LNCaP clone FGC (cell line): ENCODE results near the gene CSRP1.

ENCODE experiments used
- DNase-seq: peaks from one replicate; pipeline ENCODE4 v3.0.0-alpha.2; 2011; ENCODE audit warnings: low read depth
- H3K4me3 ChIP-seq: 2 replicates; pipeline ENCODE4 v1.5.1; 2011; ENCODE audit warnings: mild to moderate bottlenecking, low read depth, low read length, control low read depth
- TF ChIP-seq, protein P1 (sequence below): IDR thresholded peaks from 2 replicates; pipeline ENCODE4 v1.5.1; 2012; ENCODE audit warnings: mild to moderate bottlenecking; ENCODE audit not compliant: control insufficient read depth, insufficient read depth; ENCODE audit errors: extremely low read depth

The CSRP1 gene

DNA sequence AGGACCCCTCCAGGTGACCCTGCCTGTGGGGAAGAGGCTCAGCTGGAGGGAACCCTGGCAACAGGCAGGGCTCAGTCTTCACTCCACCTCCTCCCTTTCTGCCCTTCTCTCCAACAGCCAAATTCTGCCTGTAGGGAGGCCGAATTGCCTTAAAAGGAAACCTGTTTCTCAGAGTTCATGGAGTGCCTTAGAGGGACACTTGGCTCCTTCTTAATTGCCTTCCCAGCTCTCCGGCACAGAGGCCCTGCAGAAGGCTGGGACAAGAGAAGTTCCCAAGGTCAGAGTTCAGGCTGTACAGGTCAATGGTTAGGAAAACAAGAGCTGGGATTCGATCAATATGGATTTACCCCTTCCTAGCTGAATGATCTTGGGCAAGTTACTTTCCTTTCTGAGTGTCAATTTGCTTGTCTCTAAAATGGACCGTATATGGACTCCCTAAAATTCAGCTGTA, 6.2 kb downstream of the CSRP1 start:
- no peak overlapping the region for H3K4me3 ChIP-seq
- DNase-seq = no peak
- TF ChIP-seq, protein P1, sequence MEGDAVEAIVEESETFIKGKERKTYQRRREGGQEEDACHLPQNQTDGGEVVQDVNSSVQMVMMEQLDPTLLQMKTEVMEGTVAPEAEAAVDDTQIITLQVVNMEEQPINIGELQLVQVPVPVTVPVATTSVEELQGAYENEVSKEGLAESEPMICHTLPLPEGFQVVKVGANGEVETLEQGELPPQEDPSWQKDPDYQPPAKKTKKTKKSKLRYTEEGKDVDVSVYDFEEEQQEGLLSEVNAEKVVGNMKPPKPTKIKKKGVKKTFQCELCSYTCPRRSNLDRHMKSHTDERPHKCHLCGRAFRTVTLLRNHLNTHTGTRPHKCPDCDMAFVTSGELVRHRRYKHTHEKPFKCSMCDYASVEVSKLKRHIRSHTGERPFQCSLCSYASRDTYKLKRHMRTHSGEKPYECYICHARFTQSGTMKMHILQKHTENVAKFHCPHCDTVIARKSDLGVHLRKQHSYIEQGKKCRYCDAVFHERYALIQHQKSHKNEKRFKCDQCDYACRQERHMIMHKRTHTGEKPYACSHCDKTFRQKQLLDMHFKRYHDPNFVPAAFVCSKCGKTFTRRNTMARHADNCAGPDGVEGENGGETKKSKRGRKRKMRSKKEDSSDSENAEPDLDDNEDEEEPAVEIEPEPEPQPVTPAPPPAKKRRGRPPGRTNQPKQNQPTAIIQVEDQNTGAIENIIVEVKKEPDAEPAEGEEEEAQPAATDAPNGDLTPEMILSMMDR = no peak

DNA sequence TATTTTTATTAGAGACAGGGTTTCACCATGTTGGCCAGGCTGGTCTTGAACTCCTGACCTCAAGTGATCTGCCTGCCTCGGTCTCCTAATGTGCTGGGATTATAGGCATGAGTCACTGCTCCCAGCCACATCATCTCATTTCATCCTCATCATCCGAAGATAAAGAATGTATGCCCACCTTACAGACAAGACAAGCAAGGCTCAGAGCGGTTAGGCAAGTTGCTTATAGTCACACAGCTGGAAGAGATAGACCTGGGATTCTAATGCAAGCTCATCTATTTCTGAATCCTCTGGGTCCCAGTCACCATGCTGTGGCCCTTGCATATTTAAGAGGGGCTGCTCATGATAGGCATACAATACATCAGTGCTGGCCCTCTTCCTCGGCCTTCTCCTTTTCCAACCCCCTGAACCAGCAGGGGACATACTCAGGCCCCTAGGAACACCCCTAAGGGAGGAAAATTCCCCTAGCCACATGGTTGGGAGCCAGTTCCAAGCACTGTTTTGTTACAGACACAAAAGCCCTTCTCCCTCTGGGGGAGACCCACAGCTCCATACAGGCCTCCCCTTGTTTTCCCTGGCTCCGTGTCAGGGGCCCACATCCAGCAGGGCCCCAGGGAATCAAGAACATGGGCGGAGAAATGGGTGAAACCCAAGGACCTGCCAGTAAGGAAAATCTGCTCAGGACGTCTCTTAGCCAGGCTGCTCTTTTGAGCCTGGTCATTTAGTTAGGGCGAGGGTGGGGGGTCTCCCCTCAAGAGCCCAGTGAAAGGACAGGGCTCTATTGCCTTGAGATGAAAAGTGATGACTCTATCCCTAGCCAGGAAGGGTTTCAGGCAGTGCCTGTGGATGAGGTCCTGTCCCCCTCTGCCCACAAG, 6.9 kb downstream of the CSRP1 start:
- no peak overlapping the region for H3K4me3 ChIP-seq
- TF ChIP-seq, protein P1 = no peak
- no peak for DNase-seq

DNA sequence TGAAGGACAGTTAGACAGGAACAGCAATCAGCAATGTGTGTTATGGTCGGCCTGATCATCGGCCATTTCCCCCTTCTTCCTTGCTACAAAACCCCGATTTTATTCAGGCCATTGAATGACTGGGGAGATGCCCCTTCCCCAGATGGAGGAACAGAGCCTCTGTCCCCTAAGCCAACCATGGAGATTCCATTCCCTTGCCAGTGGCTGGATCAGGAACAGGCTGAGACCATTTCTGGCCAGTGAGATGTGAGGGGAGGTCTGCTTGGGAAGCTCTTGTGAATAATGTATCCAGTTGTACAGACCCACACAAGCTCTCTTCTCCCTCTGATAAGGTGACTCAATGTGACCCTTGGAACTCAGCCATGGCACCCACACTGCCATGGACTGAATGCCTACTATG, 7.7 kb downstream of the CSRP1 start:
- no peak overlapping the region for H3K4me3 ChIP-seq
- DNase-seq = no peak
- TF ChIP-seq, protein P1 = no peak

DNA sequence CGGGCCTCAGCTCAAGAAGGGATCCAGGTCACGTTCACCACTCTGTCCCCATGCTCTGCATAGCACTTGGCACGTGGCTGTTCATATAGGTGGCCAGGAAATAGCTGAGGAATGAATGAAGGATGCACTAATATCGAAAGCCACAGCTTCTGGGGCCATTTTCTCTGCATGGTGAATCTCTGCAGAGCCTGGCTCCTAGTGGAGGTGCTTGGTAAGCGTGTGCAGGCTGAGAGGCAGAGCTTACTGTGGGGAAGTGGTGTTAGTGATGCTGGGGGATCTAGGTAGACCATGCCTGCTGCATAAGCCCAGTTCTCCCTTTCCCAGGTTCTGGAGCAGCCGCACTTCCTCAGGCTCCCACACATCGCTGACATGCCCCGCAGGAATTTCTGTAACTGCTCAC, 8.3 kb downstream of the CSRP1 start:
- no peak for DNase-seq
- no peak overlapping the region for H3K4me3 ChIP-seq
- TF ChIP-seq, protein P1 = no peak

DNA sequence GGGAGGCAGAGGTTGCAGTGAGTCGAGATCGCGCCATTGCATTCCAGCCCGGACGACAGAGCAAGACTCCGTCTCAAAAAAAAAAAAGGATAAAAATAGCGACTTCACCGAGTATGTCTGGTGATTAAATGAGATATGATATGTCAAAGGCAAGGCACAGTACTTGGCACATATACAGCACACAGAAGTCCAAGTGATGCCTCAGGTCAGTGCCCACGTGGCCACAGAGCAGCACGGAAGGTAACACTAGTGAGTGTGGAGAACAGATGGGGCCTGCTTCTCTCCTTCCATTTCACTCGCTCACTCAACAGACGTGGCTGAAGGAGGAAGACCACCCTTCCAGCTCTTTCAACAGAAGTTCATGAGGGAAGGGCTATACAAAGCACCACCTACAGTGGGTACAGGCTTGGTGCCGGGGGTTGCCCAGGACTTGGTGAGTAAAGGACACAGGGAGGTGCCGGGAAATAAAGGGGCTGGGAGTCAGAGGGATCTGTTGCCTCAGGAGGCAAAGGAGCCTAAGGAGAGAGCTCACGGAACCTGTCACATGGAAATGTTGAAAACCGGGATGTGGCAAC, 8.9 kb downstream of the CSRP1 start:
- DNase-seq = no peak
- no peak overlapping the region for H3K4me3 ChIP-seq
- TF ChIP-seq, protein P1 = no peak

DNA sequence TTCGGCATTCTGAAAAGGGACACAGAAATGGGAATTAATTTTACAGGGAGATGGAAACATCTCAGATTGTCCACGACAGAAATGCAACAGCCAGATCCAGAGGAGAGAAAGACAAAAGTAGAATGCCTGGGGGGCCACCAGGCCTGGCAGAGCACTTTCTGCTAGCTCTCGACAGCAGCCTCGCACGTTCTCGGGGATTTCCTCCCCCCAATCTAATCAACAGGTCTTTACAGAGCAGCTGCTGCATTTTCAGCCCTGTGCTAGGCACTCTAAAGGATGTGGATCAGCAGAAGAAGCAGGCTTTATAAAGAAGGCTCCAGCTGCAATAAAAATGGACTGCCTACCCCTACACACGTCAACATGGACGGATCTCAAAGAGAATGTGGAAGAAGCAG, 10.6 kb downstream of the CSRP1 start:
- TF ChIP-seq, protein P1 = no peak
- DNase-seq = no peak
- no peak overlapping the region for H3K4me3 ChIP-seq
